Measurements from ENCODE around the gene P3R3URF.

The P3R3URF gene

GRCh38 chr1:46219551-46220520, 43.5 kb upstream of the P3R3URF start:
- H3K27ac ChIP-seq = no peak overlapping the region
- H3K36me3 ChIP-seq = peaks cover 0 to 24% (median 19%) of the 10 kb centered on the region in 3 donors
- DNase-seq = no peak
- H3K9me3 ChIP-seq = no peaks in the 10 kb centered on the region
- TF ChIP-seq, protein P1, sequence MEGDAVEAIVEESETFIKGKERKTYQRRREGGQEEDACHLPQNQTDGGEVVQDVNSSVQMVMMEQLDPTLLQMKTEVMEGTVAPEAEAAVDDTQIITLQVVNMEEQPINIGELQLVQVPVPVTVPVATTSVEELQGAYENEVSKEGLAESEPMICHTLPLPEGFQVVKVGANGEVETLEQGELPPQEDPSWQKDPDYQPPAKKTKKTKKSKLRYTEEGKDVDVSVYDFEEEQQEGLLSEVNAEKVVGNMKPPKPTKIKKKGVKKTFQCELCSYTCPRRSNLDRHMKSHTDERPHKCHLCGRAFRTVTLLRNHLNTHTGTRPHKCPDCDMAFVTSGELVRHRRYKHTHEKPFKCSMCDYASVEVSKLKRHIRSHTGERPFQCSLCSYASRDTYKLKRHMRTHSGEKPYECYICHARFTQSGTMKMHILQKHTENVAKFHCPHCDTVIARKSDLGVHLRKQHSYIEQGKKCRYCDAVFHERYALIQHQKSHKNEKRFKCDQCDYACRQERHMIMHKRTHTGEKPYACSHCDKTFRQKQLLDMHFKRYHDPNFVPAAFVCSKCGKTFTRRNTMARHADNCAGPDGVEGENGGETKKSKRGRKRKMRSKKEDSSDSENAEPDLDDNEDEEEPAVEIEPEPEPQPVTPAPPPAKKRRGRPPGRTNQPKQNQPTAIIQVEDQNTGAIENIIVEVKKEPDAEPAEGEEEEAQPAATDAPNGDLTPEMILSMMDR (IDR thresholded peaks at IDR 0.05) = no peak
- H3K4me3 ChIP-seq = no peak overlapping the region
- peaks cover 0 to 3% (median 0%) of the 10 kb centered on the region in 4 donors for H3K4me1 ChIP-seq
- H3K27me3 ChIP-seq = no peaks in the 10 kb centered on the region
- intact Hi-C loops (cut with DNase I; ENCODE audit: low total_unique reads) = no loop called here

DNA sequence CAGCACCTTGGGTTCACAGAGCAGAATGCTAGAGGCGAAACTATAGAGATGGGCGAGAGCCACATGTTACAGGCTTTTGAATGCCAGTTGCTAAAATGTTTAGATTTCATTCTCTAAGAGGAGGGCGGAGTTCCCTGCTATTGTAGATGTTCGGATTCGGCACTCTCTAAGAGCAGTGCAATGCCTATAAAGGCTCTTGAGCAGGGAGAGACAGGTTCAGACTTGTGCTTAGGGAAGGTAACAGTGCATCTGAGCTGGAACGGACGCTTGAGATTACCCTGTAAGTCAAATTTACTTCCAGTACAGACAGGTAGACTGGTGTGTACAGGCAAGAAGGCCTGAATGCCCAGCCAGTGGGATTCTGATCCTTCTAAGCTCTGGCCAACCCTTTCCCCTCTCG, 42.2 kb upstream of the P3R3URF start:
- peaks cover 0 to 24% (median 19%) of the 10 kb centered on the region in 3 donors for H3K36me3 ChIP-seq
- H3K4me1 ChIP-seq = no peaks in the 10 kb centered on the region
- no peak overlapping the region for H3K27ac ChIP-seq
- TF ChIP-seq, protein P1 (IDR thresholded peaks at IDR 0.05) = no peak
- no peaks in the 10 kb centered on the region for H3K27me3 ChIP-seq
- no peaks in the 10 kb centered on the region for H3K9me3 ChIP-seq
- H3K4me3 ChIP-seq = no peak overlapping the region
- no peak for DNase-seq
- intact Hi-C loops (cut with DNase I; ENCODE audit: low total_unique reads) = no loop called here

- H3K4me3 ChIP-seq = no peak overlapping the region
- DNase-seq = no peak
- no peaks in the 10 kb centered on the region for H3K27me3 ChIP-seq
- TF ChIP-seq, protein P1 (IDR thresholded peaks at IDR 0.05) = no peak
- peaks cover 0 to 14% (median 9%) of the 10 kb centered on the region in 3 donors for H3K36me3 ChIP-seq
- intact Hi-C loops (cut with DNase I; ENCODE audit: low total_unique reads) = no loop called here
- no peak overlapping the region for H3K27ac ChIP-seq
- no peaks in the 10 kb centered on the region for H3K4me1 ChIP-seq
- no peaks in the 10 kb centered on the region for H3K9me3 ChIP-seq
These were observed 39.2 kb upstream of the P3R3URF start for GRCh38 chr1:46215504-46215903.

DNA sequence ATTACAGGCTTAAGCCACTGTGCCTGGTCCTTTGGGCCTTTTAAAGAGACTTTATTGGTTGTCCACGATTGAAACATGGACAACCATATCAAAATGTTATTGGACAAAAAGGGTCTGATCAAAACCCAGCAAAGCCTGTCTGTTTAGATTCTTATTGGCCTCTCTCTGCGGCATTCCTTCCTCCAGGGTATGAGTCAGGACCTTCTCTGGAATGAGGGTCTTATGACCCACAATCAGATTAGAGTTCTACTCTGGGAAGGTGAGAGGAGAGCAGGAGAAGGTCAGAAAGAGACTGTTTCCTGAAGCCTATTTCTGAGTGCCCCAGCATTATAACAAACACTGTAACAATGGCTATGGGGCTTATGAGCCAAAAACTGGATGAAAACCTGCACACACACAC, 34.8 kb upstream of the P3R3URF start:
- no peak overlapping the region for H3K27ac ChIP-seq
- TF ChIP-seq, protein P1 (IDR thresholded peaks at IDR 0.05) = no peak

DNA sequence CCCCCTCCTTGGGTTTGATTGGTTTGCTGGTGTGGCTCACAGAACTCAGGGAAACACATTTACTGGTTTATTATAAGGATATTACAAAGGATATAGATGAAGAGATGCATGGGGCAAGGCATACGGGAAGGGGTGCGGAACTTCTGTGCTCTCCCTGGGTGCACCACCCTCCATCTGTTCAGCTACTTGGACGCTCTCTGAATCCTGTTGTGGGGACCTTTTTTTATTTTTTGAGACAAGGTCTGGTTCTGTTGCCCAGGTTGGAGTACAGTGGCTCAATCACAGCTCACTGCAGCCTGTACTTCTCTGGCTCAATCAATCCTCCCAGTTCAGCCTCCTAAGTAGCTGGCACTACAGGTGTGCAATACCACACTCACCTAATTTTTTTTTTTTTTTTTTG, 34.3 kb upstream of the P3R3URF start:
- peaks cover 0 to 16% (median 11%) of the 10 kb centered on the region in 4 donors for H3K4me1 ChIP-seq
- TF ChIP-seq, protein P1 (IDR thresholded peaks at IDR 0.05) = no peak
- no peak for DNase-seq
- H3K36me3 ChIP-seq = peaks cover 0 to 18% (median 0%) of the 10 kb centered on the region in 3 donors
- no peak overlapping the region for H3K4me3 ChIP-seq
- no peaks in the 10 kb centered on the region for H3K27me3 ChIP-seq
- intact Hi-C loops (cut with DNase I; ENCODE audit: low total_unique reads) = no loop called here
- H3K27ac ChIP-seq = no peak overlapping the region
- H3K9me3 ChIP-seq = no peaks in the 10 kb centered on the region

More for the DNA sequence above, 34.8 kb upstream of the P3R3URF start:
- H3K27me3 ChIP-seq = no peaks in the 10 kb centered on the region
- no peak overlapping the region for H3K4me3 ChIP-seq
- peaks cover 0 to 11% (median 6%) of the 10 kb centered on the region in 4 donors for H3K4me1 ChIP-seq
- peaks cover 0 to 18% (median 0%) of the 10 kb centered on the region in 3 donors for H3K36me3 ChIP-seq
- no peaks in the 10 kb centered on the region for H3K9me3 ChIP-seq
- intact Hi-C loops (cut with DNase I; ENCODE audit: low total_unique reads) = no loop called here
- DNase-seq = no peak
